HepG2 (cell line): ENCODE data around the gene ZNF431. TPM values are rescaled to one million over a fixed set of nuclear protein-coding genes. Genes with fewer than 3 reads are reported as not detected.

Experiments
- ATAC-seq: fragments of 200-7000 bp; cut with Tn5 transposase; 3 replicates; pipeline ENCODE4 v1.9.1; 2020; ENCODE audit warnings: mild to moderate bottlenecking, moderate library complexity
- BruUV-seq: library from RNA; stranded (reverse); fragments of 400-500 nt; replicated peaks from 2 replicates; lab custom pipeline; 2021; lab: Mats Ljungman, UMichigan
- CTCF ChIA-PET: fragments of 300-600 bp; formaldehyde crosslinking; extraction: SDS; loops from one replicate; lab custom pipeline; 2021; ENCODE audit warnings: low total read pairs, inconsistent platforms, low intra/inter-chr PET ratio; lab: Yijun Ruan, JAX
- POLR2A ChIA-PET: fragments of 350-600 bp; sonication (Branson Sonifier 250); formaldehyde crosslinking; loops from one replicate; lab custom pipeline; 2020; ENCODE audit warnings: antibody characterized with exemption, inconsistent platforms; lab: Yijun Ruan, JAX
- DNase-seq: peaks from one replicate; pipeline ENCODE4 v3.0.0-alpha.2; 2015; ENCODE audit warnings: low spot score
- FAIRE-seq: peaks from 3 replicates; lab custom pipeline; 2011; peaks lifted over from hg19 to GRCh38; lab: Jason Lieb, UNC
- H2AFZ ChIP-seq: one replicate; pipeline ENCODE4 v1.6.1; 2011; ENCODE audit warnings: low read length, inconsistent platforms
- H3K27ac ChIP-seq: fragments of 300-600 bp; 3 replicates; pipeline ENCODE4 v1.8.0; 2011; ENCODE audit warnings: mixed run types, mild to moderate bottlenecking, mixed read lengths, low read length, inconsistent platforms; ENCODE audit not compliant: insufficient read depth; ENCODE audit errors: extremely low read length
- H3K27me3 ChIP-seq, 2 experiments: fragments of 200-600 bp in 1 of 2; 2 replicates in 1 of 2; 3 replicates in 1 of 2; pipeline versions ENCODE4 v1.6.0 to v1.8.0; 2011; ENCODE audit warnings: low read length in 2 of 2, mild to moderate bottlenecking in 2 of 2, moderate library complexity in 2 of 2, inconsistent platforms in 1 of 2; ENCODE audit not compliant: insufficient read depth in 2 of 2, control insufficient read depth in 1 of 2
- H3K36me3 ChIP-seq, 2 experiments: fragments of 200-600 bp in 1 of 2; replicated peaks in 1 of 2; 2 replicates in 1 of 2; 3 replicates in 1 of 2; pipeline versions ENCODE4 v1.5.1 to v1.8.0; 2011; ENCODE audit warnings: low read length in 2 of 2, inconsistent platforms in 1 of 2; ENCODE audit not compliant: insufficient read depth in 2 of 2, control insufficient read depth in 1 of 2
- H3K4me1 ChIP-seq: 2 replicates; pipeline ENCODE4 v1.5.1; 2012; ENCODE audit warnings: low read length, inconsistent platforms; ENCODE audit not compliant: insufficient read depth
- H3K4me2 ChIP-seq: 2 replicates; pipeline ENCODE4 v1.6.0; 2011; ENCODE audit warnings: low read depth, low read length, inconsistent platforms
- H3K4me3 ChIP-seq, 3 experiments: fragments of 200-600 bp in 1 of 3; sonication (generic), shearing (Covaris generic) in 1 of 3; replicated peaks in 1 of 3; 2 replicates each; pipeline ENCODE4 v1.5.1; 2011 to 2016; ENCODE audit warnings: low read length in 3 of 3, inconsistent platforms in 2 of 3, low read depth in 2 of 3, mild to moderate bottlenecking in 2 of 3, control low read depth in 1 of 3, mixed read lengths in 1 of 3; ENCODE audit not compliant: insufficient read depth in 1 of 3
- H3K79me2 ChIP-seq: one replicate; pipeline ENCODE4 v1.6.1; 2011; ENCODE audit warnings: low read length, inconsistent platforms; ENCODE audit not compliant: insufficient read depth
- H3K9ac ChIP-seq: 2 replicates; pipeline ENCODE4 v1.6.0; 2011; ENCODE audit warnings: mild to moderate bottlenecking, low read depth, low read length, inconsistent platforms; ENCODE audit not compliant: insufficient read depth
- H3K9me3 ChIP-seq: 2 replicates; pipeline ENCODE4 v1.5.1; 2012; ENCODE audit warnings: mild to moderate bottlenecking, low read length
- H4K20me1 ChIP-seq: 2 replicates; pipeline ENCODE4 v1.6.0; 2011; ENCODE audit warnings: inconsistent platforms, mild to moderate bottlenecking, low read length, moderate library complexity; ENCODE audit not compliant: insufficient read depth
- ISX ChIP-seq: sonication (generic); formaldehyde crosslinking; conservative IDR thresholded peaks from 2 replicates; pipeline ENCODE4 v1.5.0; 2020; ENCODE audit warnings: missing genetic modification reagents
- ZFAT ChIP-seq: sonication (generic); formaldehyde crosslinking; conservative IDR thresholded peaks from 2 replicates; pipeline ENCODE4 v1.8.1; 2023; ENCODE audit warnings: missing genetic modification reagents, inconsistent platforms
- ZNF256 ChIP-seq: sonication (generic); formaldehyde crosslinking; conservative IDR thresholded peaks from 2 replicates; pipeline ENCODE4 v1.4.0; 2020; ENCODE audit warnings: missing genetic modification reagents
- ZNF672 ChIP-seq: sonication (generic); formaldehyde crosslinking; IDR thresholded peaks from 2 replicates; pipeline ENCODE4 v1.8.1; 2022; ENCODE audit warnings: missing genetic modification reagents
- in situ Hi-C: cut with HindIII; loops from 2 replicates; pipeline ENCODE4 v1.10.0; 2017; ENCODE audit warnings: low pct_unique_long_range_greater_than_20kb; ENCODE audit not compliant: extremely low pct_ligation_motif_present
- intact Hi-C: fragments of 100-400 bp; cut with micrococcal nuclease; formaldehyde crosslinking; loops from one replicate; pipeline ENCODE4 v1.10.0; 2022; ENCODE audit not compliant: unreplicated experiment
- polyA plus RNA-seq, 8 experiments: library from polyadenylated mRNA; depleted of rRNA in 3 of 8; stranded (reverse) in 7 of 8; unstranded in 1 of 8; fragments of >200 nt; fragmentation: Illumina TruSeq in 4 of 8; extraction: Trizol in 4 of 8; gene quantifications; 2 replicates each; pipeline versions ENCODE4 v1.2.1 to v1.2.3, GENCODE V29; 2011 to 2016; ENCODE audit warnings: low read depth in 4 of 8, missing spikeins in 1 of 8, mixed read lengths in 1 of 8; ENCODE audit not compliant: insufficient read depth in 1 of 8
- total RNA-seq, 5 experiments: library from RNA; depleted of rRNA; stranded (reverse); fragments of >200 nt; fragmentation: Illumina TruSeq; extraction: Trizol; gene quantifications; 2 replicates each; pipeline ENCODE4 v1.2.3, GENCODE V29; 2016; ENCODE audit warnings: low read depth in 1 of 5
- TF ChIP-seq, protein P1 (sequence below): sonication (generic); formaldehyde crosslinking; IDR thresholded peaks from 2 replicates; pipeline ENCODE4 v1.4.0; 2020; ENCODE audit warnings: missing genetic modification reagents
- TF ChIP-seq, protein P2 (sequence below): sonication (generic); formaldehyde crosslinking; IDR thresholded peaks from 2 replicates; pipeline ENCODE4 v1.4.0; 2020; ENCODE audit warnings: missing genetic modification reagents
- TF ChIP-seq, protein P3 (sequence below): sonication (generic); formaldehyde crosslinking; IDR thresholded peaks from 2 replicates; pipeline ENCODE4 v1.5.1; 2020; ENCODE audit warnings: mild to moderate bottlenecking, missing genetic modification reagents, moderate library complexity

The ZNF431 gene
- total and polyA plus RNA-seq, 2 of the 13 experiments (the other 11 are each of a cell fraction or from before 2014, with no cell fraction given): 4.4 to 11.8 TPM

- POLR2A ChIA-PET: no interaction called here
- Histone ChIP-seq H3K27ac (no peak overlapping the region), H3K36me3 (peaks cover 2 to 24% of the 10 kb centered on the region in 2 experiments; a peak in 2 of 5 replicates), H3K4me2 (no peak overlapping the region), H3K79me2 (no peaks in the 10 kb centered on the region), H3K4me3 (no peak overlapping the region), H2AFZ (no peak overlapping the region), H3K27me3 (no peaks in the 10 kb centered on the region; a peak in 1 of 5 replicates), H3K9me3 (peaks cover 6% of the 10 kb centered on the region; the same call in 1 of the 2 replicates), H3K9ac (no peak overlapping the region), H4K20me1 (no peaks in the 10 kb centered on the region), H3K4me1 (no peaks in the 10 kb centered on the region)
- FAIRE-seq (no peak), DNase-seq (no peak), ATAC-seq (no peak)
- in situ Hi-C loops: no loop called here
- CTCF ChIA-PET: no interaction called here
- intact Hi-C loops: no loop called here
- TF ChIP-seq, protein P1, sequence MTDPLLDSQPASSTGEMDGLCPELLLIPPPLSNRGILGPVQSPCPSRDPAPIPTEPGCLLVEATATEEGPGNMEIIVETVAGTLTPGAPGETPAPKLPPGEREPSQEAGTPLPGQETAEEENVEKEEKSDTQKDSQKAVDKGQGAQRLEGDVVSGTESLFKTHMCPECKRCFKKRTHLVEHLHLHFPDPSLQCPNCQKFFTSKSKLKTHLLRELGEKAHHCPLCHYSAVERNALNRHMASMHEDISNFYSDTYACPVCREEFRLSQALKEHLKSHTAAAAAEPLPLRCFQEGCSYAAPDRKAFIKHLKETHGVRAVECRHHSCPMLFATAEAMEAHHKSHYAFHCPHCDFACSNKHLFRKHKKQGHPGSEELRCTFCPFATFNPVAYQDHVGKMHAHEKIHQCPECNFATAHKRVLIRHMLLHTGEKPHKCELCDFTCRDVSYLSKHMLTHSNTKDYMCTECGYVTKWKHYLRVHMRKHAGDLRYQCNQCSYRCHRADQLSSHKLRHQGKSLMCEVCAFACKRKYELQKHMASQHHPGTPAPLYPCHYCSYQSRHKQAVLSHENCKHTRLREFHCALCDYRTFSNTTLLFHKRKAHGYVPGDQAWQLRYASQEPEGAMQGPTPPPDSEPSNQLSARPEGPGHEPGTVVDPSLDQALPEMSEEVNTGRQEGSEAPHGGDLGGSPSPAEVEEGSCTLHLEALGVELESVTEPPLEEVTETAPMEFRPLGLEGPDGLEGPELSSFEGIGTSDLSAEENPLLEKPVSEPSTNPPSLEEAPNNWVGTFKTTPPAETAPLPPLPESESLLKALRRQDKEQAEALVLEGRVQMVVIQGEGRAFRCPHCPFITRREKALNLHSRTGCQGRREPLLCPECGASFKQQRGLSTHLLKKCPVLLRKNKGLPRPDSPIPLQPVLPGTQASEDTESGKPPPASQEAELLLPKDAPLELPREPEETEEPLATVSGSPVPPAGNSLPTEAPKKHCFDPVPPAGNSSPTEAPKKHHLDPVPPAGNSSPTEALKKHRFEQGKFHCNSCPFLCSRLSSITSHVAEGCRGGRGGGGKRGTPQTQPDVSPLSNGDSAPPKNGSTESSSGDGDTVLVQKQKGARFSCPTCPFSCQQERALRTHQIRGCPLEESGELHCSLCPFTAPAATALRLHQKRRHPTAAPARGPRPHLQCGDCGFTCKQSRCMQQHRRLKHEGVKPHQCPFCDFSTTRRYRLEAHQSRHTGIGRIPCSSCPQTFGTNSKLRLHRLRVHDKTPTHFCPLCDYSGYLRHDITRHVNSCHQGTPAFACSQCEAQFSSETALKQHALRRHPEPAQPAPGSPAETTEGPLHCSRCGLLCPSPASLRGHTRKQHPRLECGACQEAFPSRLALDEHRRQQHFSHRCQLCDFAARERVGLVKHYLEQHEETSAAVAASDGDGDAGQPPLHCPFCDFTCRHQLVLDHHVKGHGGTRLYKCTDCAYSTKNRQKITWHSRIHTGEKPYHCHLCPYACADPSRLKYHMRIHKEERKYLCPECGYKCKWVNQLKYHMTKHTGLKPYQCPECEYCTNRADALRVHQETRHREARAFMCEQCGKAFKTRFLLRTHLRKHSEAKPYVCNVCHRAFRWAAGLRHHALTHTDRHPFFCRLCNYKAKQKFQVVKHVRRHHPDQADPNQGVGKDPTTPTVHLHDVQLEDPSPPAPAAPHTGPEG (CRISPR knock-in tag): no peak
- TF ChIP-seq ZNF256 (CRISPR knock-in tag): no peak
- no peak for TF ChIP-seq ISX (CRISPR knock-in tag)
- no peak for TF ChIP-seq ZNF672
- TF ChIP-seq, protein P2, sequence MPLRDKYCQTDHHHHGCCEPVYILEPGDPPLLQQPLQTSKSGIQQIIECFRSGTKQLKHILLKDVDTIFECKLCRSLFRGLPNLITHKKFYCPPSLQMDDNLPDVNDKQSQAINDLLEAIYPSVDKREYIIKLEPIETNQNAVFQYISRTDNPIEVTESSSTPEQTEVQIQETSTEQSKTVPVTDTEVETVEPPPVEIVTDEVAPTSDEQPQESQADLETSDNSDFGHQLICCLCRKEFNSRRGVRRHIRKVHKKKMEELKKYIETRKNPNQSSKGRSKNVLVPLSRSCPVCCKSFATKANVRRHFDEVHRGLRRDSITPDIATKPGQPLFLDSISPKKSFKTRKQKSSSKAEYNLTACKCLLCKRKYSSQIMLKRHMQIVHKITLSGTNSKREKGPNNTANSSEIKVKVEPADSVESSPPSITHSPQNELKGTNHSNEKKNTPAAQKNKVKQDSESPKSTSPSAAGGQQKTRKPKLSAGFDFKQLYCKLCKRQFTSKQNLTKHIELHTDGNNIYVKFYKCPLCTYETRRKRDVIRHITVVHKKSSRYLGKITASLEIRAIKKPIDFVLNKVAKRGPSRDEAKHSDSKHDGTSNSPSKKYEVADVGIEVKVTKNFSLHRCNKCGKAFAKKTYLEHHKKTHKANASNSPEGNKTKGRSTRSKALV (CRISPR knock-in tag): no peak
- no peak for TF ChIP-seq ZFAT (CRISPR knock-in tag)
- TF ChIP-seq, protein P3, sequence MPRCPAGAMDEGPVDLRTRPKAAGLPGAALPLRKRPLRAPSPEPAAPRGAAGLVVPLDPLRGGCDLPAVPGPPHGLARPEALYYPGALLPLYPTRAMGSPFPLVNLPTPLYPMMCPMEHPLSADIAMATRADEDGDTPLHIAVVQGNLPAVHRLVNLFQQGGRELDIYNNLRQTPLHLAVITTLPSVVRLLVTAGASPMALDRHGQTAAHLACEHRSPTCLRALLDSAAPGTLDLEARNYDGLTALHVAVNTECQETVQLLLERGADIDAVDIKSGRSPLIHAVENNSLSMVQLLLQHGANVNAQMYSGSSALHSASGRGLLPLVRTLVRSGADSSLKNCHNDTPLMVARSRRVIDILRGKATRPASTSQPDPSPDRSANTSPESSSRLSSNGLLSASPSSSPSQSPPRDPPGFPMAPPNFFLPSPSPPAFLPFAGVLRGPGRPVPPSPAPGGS: no peak
- BruUV-seq: no TSS peak
These were observed 26.4 kb upstream of the ZNF431 start for GRCh38 chr19:21115430-21115829.
